Ecto neural progenitor cell (in vitro differentiated cells): Measurements from ENCODE around the gene PPFIA4.
A peak's percentile ranks its signal among the peaks of the same experiment; 100 is the strongest.

Source experiments
- DNase-seq: peaks from one replicate; pipeline ENCODE4 v3.0.0-alpha.2; 2018; ENCODE audit warnings: low spot score

PPFIA4 gene

GRCh38 chr1:203059485-203059884 is 33.2 kb downstream of the PPFIA4 start:
- DNase-seq: no peak

- no peak for DNase-seq
Observed at GRCh38 chr1:203060115-203060514, 33.8 kb downstream of the PPFIA4 start.

GRCh38 chr1:203063287-203063686 is 37.0 kb downstream of the PPFIA4 start:
- DNase-seq: no peak

- DNase-seq: no peak
Observed at GRCh38 chr1:203065191-203065590, 38.9 kb downstream of the PPFIA4 start.

GRCh38 chr1:203065986-203066385 is 39.7 kb downstream of the PPFIA4 start:
- no peak for DNase-seq

GRCh38 chr1:203066965-203067364 is 40.7 kb downstream of the PPFIA4 start:
- no peak for DNase-seq

- no peak for DNase-seq
Observed at GRCh38 chr1:203069030-203069747, 42.9 kb downstream of the PPFIA4 start.

GRCh38 chr1:203072002-203072602 is 45.8 kb downstream of the PPFIA4 start:
- DNase-seq: no peak

- no peak for DNase-seq
Observed at GRCh38 chr1:203072911-203073310, 46.6 kb downstream of the PPFIA4 start.

- no peak for DNase-seq
Observed at GRCh38 chr1:203073469-203073868, 47.2 kb downstream of the PPFIA4 start.

- no peak for DNase-seq
Observed at GRCh38 chr1:203074610-203075009, 48.3 kb downstream of the PPFIA4 start.

- DNase-seq: no peak
Observed at GRCh38 chr1:203075236-203076030, 49.1 kb downstream of the PPFIA4 start.

- DNase-seq: peak; percentile 57
Observed at GRCh38 chr1:203076031-203076511, 49.8 kb downstream of the PPFIA4 start.

GRCh38 chr1:203077367-203077766 is 51.1 kb downstream of the PPFIA4 start:
- DNase-seq: no peak

GRCh38 chr1:203077956-203078355 is 51.7 kb downstream of the PPFIA4 start:
- no peak for DNase-seq

GRCh38 chr1:203078478-203078877 is 52.2 kb downstream of the PPFIA4 start:
- no peak for DNase-seq

- no peak for DNase-seq
Observed at GRCh38 chr1:203080456-203080855, 54.2 kb downstream of the PPFIA4 start.

GRCh38 chr1:203081465-203082230 is 55.4 kb downstream of the PPFIA4 start:
- DNase-seq: no peak

GRCh38 chr1:203082231-203082505 is 55.9 kb downstream of the PPFIA4 start:
- DNase-seq: no peak

- no peak for DNase-seq
Observed at GRCh38 chr1:203082571-203083462, 56.5 kb downstream of the PPFIA4 start.

- DNase-seq: no peak
Observed at GRCh38 chr1:203083463-203083921, 57.2 kb downstream of the PPFIA4 start.
